Gastroesophageal sphincter (tissue), 3 donors: ENCODE results near the gene DDTL.

Experiments used
- CTCF ChIP-seq, 4 experiments: fragments of 200-600 bp in 2 of 4; fragments of 450-650 bp in 2 of 4; sonication (generic) in 1 of 4; IDR thresholded peaks; one replicate each; pipeline ENCODE4 v1.5.1; 2017 to 2019; ENCODE audit warnings: antibody characterized with exemption in 4 of 4, mild to moderate bottlenecking in 2 of 4, moderate library complexity in 2 of 4
- POLR2A ChIP-seq, 2 donors: fragments of 450-650 bp; IDR thresholded peaks; one replicate each; pipeline ENCODE4 v1.6.1; 2017; ENCODE audit warnings: antibody characterized with exemption in 2 of 2, mild to moderate bottlenecking in 2 of 2, moderate library complexity in 1 of 2
- POLR2AphosphoS5 ChIP-seq: sonication (generic); formaldehyde crosslinking; IDR thresholded peaks from one replicate; pipeline ENCODE4 v1.6.1; 2017; ENCODE audit warnings: antibody characterized with exemption

- TF ChIP-seq POLR2AphosphoS5 = no peak
- TF ChIP-seq CTCF (IDR thresholded peaks at IDR 0.05) = no peak
- no peak for TF ChIP-seq POLR2A (IDR thresholded peaks at IDR 0.05)
Observed at GRCh38 chr22:23922921-23923320, 43.8 kb upstream of the DDTL start.
